Neural crest cell (in vitro differentiated cells): ENCODE data around the gene POU4F1. TPM values are rescaled to one million over a fixed set of nuclear protein-coding genes. Genes with fewer than 3 reads are reported as not detected.

ENCODE experiments used
- DNase-seq: peaks from one replicate; pipeline ENCODE4 v3.0.0; 2021; ENCODE audit warnings: low read depth, mixed read lengths, low spot score
- H3K27ac Mint-ChIP-seq: one replicate; pipeline ENCODE4 v1.8.0; 2021; ENCODE audit warnings: mild to moderate bottlenecking, mixed read lengths; ENCODE audit not compliant: unreplicated experiment
- H3K27me3 Mint-ChIP-seq: 2 replicates; pipeline ENCODE4 v1.8.0; 2021; ENCODE audit warnings: low read depth, mild to moderate bottlenecking, mixed read lengths
- H3K36me3 Mint-ChIP-seq: 2 replicates; pipeline ENCODE4 v1.8.0; 2021; ENCODE audit warnings: low read depth, mild to moderate bottlenecking, mixed read lengths
- H3K4me1 Mint-ChIP-seq: 2 replicates; pipeline ENCODE4 v1.8.0; 2021; ENCODE audit warnings: mixed read lengths
- H3K4me3 Mint-ChIP-seq: one replicate; pipeline ENCODE4 v1.8.0; 2021; ENCODE audit warnings: mild to moderate bottlenecking, mixed read lengths
- H3K9me3 Mint-ChIP-seq: 2 replicates; pipeline ENCODE4 v1.8.0; 2021; ENCODE audit warnings: mixed read lengths
- total RNA-seq: library from RNA; stranded (reverse); gene quantifications from 2 replicates; pipeline ENCODE4 v1.2.1, GENCODE V29; 2021
- TF ChIP-seq, protein P1 (sequence below): fragments of 200-600 bp; sonication (generic); conservative IDR thresholded peaks from 2 replicates; pipeline ENCODE4 v1.5.0; 2021; ENCODE audit warnings: antibody characterized with exemption, mild to moderate bottlenecking

Gene POU4F1
- total RNA-seq, 1 donor from 2014 or later = 0.19 TPM

DNA sequence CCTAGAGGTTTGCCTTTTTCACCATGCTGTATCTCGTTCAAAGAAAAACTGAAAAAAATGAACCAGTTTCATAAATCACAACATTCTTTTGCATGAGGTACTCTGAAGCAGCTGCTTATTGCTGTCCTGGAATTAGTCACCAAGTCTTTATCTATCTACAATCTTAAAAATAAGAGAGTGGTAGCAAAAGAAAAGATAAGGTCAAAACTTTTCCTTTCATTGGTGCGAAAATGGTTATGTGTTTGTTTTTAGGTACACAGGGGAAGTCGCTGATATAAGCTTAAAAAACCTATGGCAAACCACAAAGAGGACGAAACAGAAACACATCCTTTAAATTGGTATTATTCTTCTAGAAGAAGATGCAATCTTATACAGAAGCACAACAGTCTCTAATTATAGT, 34.9 kb upstream of the POU4F1 start:
- Mint-ChIP-seq H3K4me3 (no peak overlapping the region), H3K27ac (no peak overlapping the region), H3K9me3 (no peaks in the 10 kb centered on the region), H3K27me3 (no peaks in the 10 kb centered on the region), H3K4me1 (no peaks in the 10 kb centered on the region), H3K36me3 (peaks cover 15% of the 10 kb centered on the region)
- TF ChIP-seq, protein P1, sequence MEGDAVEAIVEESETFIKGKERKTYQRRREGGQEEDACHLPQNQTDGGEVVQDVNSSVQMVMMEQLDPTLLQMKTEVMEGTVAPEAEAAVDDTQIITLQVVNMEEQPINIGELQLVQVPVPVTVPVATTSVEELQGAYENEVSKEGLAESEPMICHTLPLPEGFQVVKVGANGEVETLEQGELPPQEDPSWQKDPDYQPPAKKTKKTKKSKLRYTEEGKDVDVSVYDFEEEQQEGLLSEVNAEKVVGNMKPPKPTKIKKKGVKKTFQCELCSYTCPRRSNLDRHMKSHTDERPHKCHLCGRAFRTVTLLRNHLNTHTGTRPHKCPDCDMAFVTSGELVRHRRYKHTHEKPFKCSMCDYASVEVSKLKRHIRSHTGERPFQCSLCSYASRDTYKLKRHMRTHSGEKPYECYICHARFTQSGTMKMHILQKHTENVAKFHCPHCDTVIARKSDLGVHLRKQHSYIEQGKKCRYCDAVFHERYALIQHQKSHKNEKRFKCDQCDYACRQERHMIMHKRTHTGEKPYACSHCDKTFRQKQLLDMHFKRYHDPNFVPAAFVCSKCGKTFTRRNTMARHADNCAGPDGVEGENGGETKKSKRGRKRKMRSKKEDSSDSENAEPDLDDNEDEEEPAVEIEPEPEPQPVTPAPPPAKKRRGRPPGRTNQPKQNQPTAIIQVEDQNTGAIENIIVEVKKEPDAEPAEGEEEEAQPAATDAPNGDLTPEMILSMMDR = no peak
- DNase-seq = no peak

DNA sequence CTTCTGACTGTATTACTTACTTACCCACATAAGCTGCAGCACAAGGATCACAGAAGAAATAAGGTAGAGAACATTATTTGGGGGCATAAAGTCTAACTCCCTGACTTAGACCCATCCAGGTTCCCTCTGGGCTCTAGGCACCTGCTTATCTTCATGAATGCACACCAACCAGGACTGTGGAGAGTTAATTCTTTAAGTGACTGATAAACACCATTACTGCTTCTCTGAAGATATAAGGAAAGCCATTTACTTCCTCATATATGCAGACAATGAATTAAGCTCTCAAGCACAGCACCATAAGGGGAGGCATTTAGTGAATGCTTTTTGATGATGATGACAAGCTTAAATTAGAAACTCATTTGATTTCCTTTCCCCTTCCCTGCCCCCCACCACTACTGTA, 33.1 kb upstream of the POU4F1 start:
- Mint-ChIP-seq H3K9me3 (no peaks in the 10 kb centered on the region), H3K27ac (no peak overlapping the region), H3K4me3 (no peak overlapping the region), H3K27me3 (no peaks in the 10 kb centered on the region), H3K4me1 (peaks cover under 1% of the 10 kb centered on the region), H3K36me3 (peaks cover 26% of the 10 kb centered on the region)
- no peak for DNase-seq
- TF ChIP-seq, protein P1 = no peak

DNA sequence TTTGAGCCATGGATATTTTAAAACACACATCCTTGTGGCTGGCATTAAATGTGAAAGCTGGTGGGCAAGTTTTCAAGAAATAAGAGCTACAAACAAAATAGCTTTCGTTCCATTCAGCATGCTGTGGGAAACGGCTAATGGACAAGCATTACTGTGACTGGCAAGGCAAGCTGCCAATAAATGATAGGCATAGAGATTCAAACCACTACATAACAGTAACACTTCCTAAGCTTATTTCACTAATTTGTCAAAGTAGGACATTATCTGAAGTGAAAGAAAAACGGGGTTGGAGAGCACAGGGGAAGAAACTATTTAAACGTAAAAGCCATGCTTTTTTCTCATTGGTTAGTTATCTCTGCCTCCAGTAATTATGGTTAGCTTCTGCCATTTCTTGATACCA, 29.6 kb upstream of the POU4F1 start:
- TF ChIP-seq, protein P1 = no peak
- Mint-ChIP-seq H3K36me3 (peaks cover 31% of the 10 kb centered on the region), H3K4me3 (no peak overlapping the region), H3K9me3 (no peaks in the 10 kb centered on the region), H3K4me1 (peaks cover 15% of the 10 kb centered on the region), H3K27me3 (no peaks in the 10 kb centered on the region), H3K27ac (no peak overlapping the region)
- no peak for DNase-seq

DNA sequence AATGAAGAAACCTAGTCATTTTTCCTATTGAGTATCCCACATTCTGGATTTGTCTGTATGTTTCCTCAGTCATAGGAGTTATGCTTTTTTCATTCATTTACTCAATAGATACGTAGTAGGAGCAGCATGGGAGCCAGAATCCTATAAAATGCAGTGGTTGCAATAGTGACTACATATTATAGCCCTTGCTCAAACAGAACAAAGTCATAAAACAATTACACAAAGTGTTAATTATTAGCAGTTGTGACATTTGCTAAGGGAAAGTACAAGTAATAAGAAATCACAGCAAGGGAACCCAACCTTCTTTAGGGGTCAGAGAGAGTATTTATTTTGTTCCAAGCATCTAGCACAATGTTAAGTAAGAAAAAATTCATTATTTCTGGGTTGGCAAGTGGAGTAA, 27.7 kb upstream of the POU4F1 start:
- TF ChIP-seq, protein P1 = no peak

DNA sequence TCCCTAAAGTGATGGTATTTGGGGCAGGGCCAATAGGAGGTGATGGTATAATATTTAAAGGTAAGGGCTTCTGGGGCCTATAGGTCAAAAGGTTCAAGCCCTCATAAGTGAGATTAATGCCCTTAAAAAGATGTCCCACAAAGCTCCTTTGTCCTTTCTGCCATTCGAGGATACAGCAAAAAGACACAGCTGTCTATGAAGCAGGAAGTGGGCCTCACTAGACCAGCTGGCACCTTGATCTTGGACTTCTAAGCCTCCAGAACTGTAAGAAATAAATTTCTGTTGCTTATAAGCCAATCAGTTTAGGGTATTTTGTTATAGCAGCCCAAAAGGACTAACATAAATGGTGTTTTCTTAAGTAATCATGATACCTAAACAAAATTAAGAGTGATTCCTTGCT, 27.2 kb upstream of the POU4F1 start:
- peaks cover 18% of the 10 kb centered on the region for H3K4me1 Mint-ChIP-seq
- H3K27ac Mint-ChIP-seq = no peak overlapping the region
- no peaks in the 10 kb centered on the region for H3K27me3 Mint-ChIP-seq
- H3K9me3 Mint-ChIP-seq = no peaks in the 10 kb centered on the region
- H3K4me3 Mint-ChIP-seq = no peak overlapping the region
- H3K36me3 Mint-ChIP-seq = peaks cover 45% of the 10 kb centered on the region
- TF ChIP-seq, protein P1 = no peak
- no peak for DNase-seq

More for the DNA sequence above, 27.7 kb upstream of the POU4F1 start:
- no peak overlapping the region for H3K4me3 Mint-ChIP-seq
- H3K9me3 Mint-ChIP-seq = no peaks in the 10 kb centered on the region
- DNase-seq = no peak
- H3K27ac Mint-ChIP-seq = no peak overlapping the region
- no peaks in the 10 kb centered on the region for H3K27me3 Mint-ChIP-seq
- peaks cover 42% of the 10 kb centered on the region for H3K36me3 Mint-ChIP-seq
- H3K4me1 Mint-ChIP-seq = peaks cover 15% of the 10 kb centered on the region

DNA sequence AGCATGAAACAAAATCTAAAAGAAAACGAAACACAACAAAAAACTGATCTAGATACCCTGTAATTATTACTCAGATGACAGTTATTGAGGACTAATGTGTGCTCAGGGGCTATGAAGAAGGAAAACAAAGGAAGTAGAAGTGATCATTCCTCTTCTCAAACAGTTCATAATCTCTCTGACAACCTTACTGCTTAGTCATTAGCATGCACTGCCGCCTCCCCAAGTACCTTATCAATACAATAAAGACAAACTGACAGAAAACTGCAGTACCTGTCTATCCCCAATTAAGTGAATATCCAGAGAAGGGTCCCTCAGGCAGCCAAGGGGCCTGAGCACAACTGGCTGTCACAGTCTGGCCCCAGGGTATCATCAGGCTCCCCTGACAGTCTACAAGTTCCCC, 22.0 kb upstream of the POU4F1 start:
- TF ChIP-seq, protein P1 = no peak
- DNase-seq = no peak
- Mint-ChIP-seq H3K9me3 (no peaks in the 10 kb centered on the region), H3K36me3 (peaks cover 29% of the 10 kb centered on the region), H3K4me3 (no peak overlapping the region), H3K4me1 (peaks cover 12% of the 10 kb centered on the region), H3K27ac (no peak overlapping the region), H3K27me3 (no peaks in the 10 kb centered on the region)
